Measurements from ENCODE around the gene MCCC1. TPM values are rescaled to one million over a fixed set of nuclear protein-coding genes. Genes with fewer than 3 reads are reported as not detected.

MCCC1 gene
- total RNA-seq, 1 experiment from 2014 or later = 12.6 TPM

DNA sequence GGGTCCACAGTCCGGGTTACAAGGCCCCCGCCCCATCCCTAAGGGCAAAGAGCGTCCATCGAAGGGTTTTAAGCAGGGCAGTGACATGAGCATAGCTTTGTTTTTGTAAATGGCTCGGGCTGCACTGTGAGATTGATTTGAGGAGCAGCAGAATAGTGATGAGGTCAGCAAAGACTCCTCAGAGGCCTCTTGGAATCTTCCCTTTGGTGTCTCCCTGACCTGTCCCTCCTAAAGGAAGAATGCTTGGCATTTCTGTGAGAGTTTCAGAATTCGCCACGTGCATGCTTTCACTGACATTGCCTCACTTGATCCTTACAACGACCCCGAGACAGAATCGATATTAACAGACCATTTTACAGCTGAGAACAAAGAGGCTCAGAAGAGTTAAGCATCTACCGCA, 42.9 kb upstream of the MCCC1 start (continued):
- no peak for TF ChIP-seq ZBTB33 (IDR thresholded peaks at IDR 0.05; ENCODE audit: extremely low read depth, insufficient replicate concordance, low read length)

DNA sequence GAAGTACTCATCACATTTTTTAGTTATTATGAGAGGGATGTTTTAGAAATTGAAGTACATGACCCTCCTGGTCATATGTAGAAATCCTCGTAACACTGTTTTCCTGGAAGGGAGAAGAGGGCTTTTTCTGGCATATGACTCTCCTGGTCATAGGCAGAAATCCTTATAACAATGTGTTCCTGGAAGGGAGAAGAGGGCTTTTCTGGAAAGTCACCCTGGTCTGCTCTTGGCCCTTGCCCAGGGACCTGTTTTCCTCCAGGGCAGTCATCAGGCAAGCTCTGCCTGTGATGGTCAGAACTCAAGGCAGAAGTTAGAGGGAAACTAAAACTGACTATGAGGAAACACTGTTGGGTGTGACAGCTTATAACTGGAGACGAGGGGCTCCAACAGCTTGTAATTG, 35.5 kb upstream of the MCCC1 start:
- intact Hi-C loops (cut with micrococcal nuclease) = no loop called here
- no peak overlapping the region for H3K4me2 ChIP-seq (ENCODE audit: low read length)
- peaks cover 0 to 2% of the 10 kb centered on the region in 2 experiments; a peak in 1 of 4 replicates for H3K9me3 ChIP-seq (ENCODE audit: control insufficient read depth in 1 of 2, insufficient read depth in 1 of 2, low read depth in 1 of 2, low read length in 2 of 2)
- no peaks in the 10 kb centered on the region for H4K20me1 ChIP-seq (ENCODE audit: insufficient read depth)
- H3K9me2 ChIP-seq (ENCODE audit: insufficient read depth) = no peaks in the 10 kb centered on the region
- no peaks in the 10 kb centered on the region for H3K79me2 ChIP-seq (ENCODE audit: insufficient read depth, low read length)
- ATAC-seq = no peak
- H3K9ac ChIP-seq (ENCODE audit: low read length) = no peak overlapping the region
- H3K4me3 ChIP-seq (replicated peaks in 1 of 2; ENCODE audit: low read depth in 1 of 2, low read length in 2 of 2) = no peak overlapping the region
- no peak overlapping the region for H3K27ac ChIP-seq (ENCODE audit: low read depth, low read length)
- TF ChIP-seq ZNF274 (IDR thresholded peaks at IDR 0.05; ENCODE audit: low read depth, low read length) = no peak
- TF ChIP-seq REST (IDR thresholded peaks at IDR 0.05; ENCODE audit: low read depth) = no peak
- no peak for TF ChIP-seq CBX3 (IDR thresholded peaks at IDR 0.05; ENCODE audit: low read depth)
- no peak for TF ChIP-seq EZH2phosphoT487 (IDR thresholded peaks at IDR 0.05; ENCODE audit: borderline replicate concordance)
- no peak for TF ChIP-seq POLR2A (IDR thresholded peaks at IDR 0.05; ENCODE audit: borderline replicate concordance, extremely low read depth, insufficient read depth, insufficient read length)
- TF ChIP-seq, protein P1, sequence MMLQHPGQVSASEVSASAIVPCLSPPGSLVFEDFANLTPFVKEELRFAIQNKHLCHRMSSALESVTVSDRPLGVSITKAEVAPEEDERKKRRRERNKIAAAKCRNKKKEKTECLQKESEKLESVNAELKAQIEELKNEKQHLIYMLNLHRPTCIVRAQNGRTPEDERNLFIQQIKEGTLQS (IDR thresholded peaks at IDR 0.05) = no peak
- no peak for TF ChIP-seq ZBTB33 (IDR thresholded peaks at IDR 0.05; ENCODE audit: extremely low read depth, insufficient replicate concordance, low read length)
- no peak for TF ChIP-seq CEBPB (IDR thresholded peaks at IDR 0.05; ENCODE audit: low read depth)
- TF ChIP-seq YY1 (IDR thresholded peaks at IDR 0.05; ENCODE audit: extremely low read depth, insufficient replicate concordance, low read depth, low read length) = no peak
- no peak for TF ChIP-seq ELF1 (IDR thresholded peaks at IDR 0.05; ENCODE audit: borderline replicate concordance, low read depth)
- no peak for TF ChIP-seq SIN3A (IDR thresholded peaks at IDR 0.05; ENCODE audit: low read depth)
- no peak for TF ChIP-seq POLR2AphosphoS5 (IDR thresholded peaks at IDR 0.05; ENCODE audit: low read depth, low read length)
- TF ChIP-seq SP1 (IDR thresholded peaks at IDR 0.05; ENCODE audit: low read depth) = no peak
- TF ChIP-seq FOSL1 (IDR thresholded peaks at IDR 0.05; ENCODE audit: low read depth) = no peak
- no peak for TF ChIP-seq TCF7L2 (IDR thresholded peaks at IDR 0.05; ENCODE audit: borderline replicate concordance, extremely low read depth, insufficient read depth, insufficient read length)
- no peak for TF ChIP-seq EGR1 (IDR thresholded peaks at IDR 0.05; ENCODE audit: low read depth)
- no peak for TF ChIP-seq ZFX (IDR thresholded peaks at IDR 0.05)
- TF ChIP-seq SRF (IDR thresholded peaks at IDR 0.05; ENCODE audit: low read depth) = no peak
- DNase-seq (ENCODE audit: low read depth, low spot score) = no peak
- H3K36me3 ChIP-seq (ENCODE audit: control insufficient read depth in 1 of 2, insufficient read depth in 2 of 2, low read length in 2 of 2) = no peaks in the 10 kb centered on the region
- H3K27me3 ChIP-seq (ENCODE audit: insufficient read depth, low read length) = no peaks in the 10 kb centered on the region
- H2AFZ ChIP-seq (ENCODE audit: low read depth, low read length, poor library complexity, severe bottlenecking) = no peak overlapping the region
- RAD21 ChIA-PET (ENCODE audit: low non-redundant PET in 1 of 2, low total read pairs in 2 of 2, uncharacterized antibody in 2 of 2, unreplicated experiment in 2 of 2) = no interaction called here
- CTCF ChIA-PET = no interaction called here
- no TSS peak for BruUV-seq (replicated peaks)
- POLR2A ChIA-PET = no interaction called here
- no peaks in the 10 kb centered on the region for H3K4me1 ChIP-seq (ENCODE audit: control insufficient read depth in 1 of 2, insufficient read depth in 2 of 2, low read length in 2 of 2)
